ENCODE data around the gene IRF2BP1.
"Not testable (repeated sequence)": the region's sequence is repeated elsewhere in the genome, so short reads cannot be mapped to it uniquely, and the experiment has no call there.

Gene IRF2BP1

DNA sequence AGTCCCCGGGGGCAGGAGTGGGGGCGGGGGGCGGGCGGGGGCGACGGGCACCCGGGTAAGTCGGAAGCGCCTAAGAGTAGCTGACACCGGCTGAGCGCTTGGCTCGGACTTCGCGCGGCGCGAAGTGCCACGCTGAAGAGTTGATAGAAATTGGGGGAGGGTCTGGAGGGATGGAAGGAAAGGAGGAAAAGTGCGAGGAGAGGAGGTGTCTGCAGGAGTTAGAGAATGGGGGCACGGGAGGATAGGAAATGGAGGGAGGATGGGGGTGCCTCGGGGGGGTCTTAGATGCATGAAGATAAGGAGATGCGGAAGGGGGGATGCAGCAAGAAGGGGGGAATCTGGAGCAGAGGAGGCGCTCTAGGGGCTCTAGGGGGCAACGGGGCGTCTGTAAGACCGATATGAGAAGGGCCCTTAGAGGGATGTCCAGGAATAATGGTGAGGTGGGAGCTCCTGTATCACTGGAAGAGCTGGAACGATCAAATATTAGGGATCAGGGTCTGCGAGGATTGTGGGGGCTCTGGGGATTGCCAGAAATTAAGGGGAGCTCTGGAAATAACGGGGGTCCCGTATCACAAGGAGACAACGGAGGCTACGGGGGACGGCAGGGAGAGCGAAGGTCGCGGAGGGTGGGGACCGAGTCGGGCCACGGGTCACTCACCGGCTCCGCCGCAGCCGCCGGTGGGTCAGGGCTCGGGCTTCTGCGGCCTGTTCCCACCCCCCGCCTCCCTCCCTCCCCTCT lies 16.1 kb upstream of the IRF2BP1 start, which contains the start of gene MYPOP:
Gene MYPOP, minus strand, starts transcription at position 702 of the 739 bp plus-strand sequence. CDS start 840 bp downstream, outside the sequence.
- DNase-seq (ENCODE audit: low spot score) = no peak

DNA sequence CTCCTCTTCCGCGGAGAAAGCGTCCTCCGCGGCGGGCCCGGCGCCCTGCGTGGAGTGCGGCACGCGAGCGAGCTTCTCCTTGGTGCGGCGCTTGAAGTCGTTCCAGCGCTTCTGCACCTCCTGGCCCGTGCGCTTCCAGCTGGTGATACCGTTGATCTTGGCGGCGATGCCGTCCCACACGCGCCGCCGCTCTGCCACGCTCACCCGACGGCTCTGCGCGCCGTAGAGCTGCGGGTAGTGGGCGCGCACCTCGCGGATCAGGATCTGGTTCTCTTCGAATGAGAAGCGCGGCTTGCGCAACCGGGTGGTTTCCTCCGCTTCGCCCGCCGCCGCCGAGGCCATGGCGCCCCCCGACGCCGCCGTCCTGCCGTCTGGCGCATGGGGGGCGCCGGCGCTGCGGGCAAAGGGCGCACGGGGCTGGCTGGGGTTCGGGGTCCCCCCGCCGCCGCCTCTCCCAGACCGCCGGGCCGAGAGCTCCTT lies 15.5 kb upstream of the IRF2BP1 start:
- peak; percentile 54 for DNase-seq (ENCODE audit: low spot score)

DNA sequence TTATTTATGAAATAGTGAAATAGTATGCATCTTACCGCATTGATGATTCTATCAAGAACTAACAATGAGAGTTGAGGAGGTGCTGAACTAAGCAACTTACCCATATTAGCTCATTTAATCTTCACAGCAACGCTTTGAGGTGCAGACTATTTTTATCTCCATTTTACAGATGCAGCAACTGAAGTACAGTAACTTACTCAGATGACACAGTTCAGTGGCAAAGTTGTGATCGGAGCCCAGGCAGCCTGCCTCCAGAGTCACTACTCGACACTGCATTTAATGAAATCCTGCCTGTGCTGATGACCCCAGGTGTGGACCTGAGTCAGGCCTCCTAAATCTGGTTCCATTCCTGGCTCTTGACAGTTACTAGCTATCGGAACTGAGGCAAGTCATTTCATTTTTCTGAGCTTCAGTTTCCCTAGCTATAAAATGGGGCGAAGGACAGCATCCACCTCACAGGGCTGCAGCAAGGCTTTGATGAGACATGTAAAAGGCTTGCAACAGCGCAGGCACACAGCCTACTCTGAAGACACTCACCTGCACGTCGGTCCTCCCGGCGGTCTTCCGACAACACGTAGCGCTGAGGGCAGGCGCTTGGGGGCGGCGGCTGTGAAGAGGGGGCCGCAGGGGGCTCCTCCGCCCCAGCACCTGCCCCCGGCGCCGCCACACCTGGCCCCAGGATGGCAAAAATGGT lies 14.9 kb upstream of the IRF2BP1 start:
- DNase-seq (ENCODE audit: low spot score) = no peak

DNA sequence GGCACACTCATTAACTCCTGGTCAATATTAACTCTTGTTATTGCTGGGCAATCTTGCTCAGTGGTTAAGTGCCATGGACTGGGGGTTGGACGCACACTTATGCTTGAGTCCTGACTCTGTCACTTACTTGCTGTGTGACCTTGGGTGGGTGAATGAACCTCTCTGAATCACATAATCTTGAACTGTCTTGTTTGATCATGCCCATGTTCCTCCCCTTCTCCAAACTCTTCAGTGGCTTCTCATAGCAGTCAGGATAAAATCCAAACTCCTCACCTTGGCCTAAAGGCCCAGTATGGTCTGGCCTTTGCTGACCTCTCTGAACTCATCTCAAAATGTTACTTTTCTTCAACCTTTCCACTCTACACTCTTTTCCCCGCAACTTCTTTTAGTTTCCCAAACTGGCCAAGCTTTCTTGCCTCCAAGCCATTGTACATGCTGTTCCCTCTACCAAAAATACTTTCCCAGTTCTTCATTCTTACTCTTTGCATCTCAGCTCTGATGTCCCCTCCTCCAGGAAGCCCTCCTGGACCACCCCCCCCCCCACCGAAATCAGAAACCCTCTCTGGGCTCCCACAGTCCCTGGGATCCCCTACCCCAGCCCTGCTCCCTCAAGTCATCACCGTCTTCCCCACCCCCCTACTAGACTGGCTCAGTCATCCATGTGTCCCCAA lies 14.1 kb upstream of the IRF2BP1 start:
- no peak for DNase-seq (ENCODE audit: low spot score)

DNA sequence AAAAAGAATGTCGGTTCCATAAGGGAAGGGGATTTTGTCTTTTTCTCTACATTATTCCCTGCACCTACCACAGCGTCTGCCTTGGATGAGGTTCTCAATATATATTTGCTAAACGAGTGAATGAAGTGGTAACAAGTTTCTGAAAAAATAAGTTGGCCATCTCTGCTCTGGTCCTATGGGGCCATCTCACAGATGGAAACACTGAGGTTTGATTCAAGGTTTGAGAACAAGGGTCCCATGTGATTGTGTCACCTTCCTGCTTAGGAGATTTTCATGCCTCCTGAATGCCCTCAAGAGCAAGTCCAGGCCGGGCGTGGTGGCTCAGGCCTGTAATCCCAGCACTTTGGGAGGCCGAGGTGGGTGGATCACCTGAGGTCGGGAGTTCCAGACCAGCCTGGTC lies 13.3 kb upstream of the IRF2BP1 start:
- DNase-seq (ENCODE audit: low spot score) = no peak

DNA sequence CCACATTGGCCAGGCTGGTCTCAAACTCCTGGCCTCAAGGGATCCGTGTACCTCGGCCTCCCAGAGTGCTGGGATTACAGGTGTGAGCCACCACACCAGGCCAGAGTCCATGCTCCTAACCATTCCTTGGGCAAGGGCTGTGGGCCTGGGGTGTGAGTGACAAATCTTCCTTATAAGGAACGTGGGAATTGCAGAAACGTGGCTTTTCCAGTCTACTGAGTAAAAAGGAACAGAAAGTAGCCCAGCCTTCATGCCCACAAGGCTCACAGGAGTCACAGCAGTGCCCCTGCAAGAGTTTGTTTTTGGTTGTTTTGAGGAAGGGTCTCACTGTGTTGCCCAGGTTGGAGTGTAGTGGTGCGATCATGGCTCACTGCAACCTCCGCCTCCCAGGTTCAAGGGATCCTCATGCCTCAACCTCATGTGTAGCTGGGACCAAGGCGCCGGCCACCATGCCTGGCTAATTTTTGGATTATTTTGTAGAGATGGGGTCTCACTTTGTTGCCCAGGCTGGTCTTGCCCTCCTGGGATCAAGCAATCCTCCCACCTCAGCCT lies 11.4 kb upstream of the IRF2BP1 start:
- DNase-seq (ENCODE audit: low spot score) = no peak

DNA sequence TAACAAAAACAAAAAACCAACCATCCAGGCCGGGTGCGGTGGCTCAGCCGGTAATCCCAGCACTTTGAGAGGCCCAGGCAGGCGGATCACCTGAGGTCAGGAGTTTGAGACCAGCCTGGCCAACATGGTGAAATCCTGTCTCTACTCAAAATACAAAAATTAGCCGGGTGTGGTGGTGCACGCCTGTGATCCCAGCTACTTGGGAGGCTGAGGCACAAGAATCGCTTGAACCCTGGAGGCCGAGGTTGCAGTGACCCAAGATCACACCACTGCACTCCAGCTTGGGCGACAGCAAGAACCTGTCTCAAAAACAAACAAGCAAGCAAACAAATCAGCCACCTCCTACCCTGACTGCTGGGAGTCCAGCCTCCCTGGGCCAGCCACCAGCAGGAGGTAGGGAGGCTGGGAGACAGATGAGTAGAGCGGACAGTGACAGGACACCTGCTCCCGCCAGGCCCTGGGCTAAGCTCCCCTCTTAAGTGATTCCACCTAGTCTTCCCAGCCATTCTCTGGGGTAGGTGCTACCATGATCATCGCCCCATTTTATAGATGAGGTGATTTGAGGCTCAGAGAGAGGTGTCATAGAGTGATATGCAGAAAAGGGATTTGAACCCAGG lies 10.2 kb upstream of the IRF2BP1 start:
- DNase-seq (ENCODE audit: low spot score) = not testable (repeated sequence)

DNA sequence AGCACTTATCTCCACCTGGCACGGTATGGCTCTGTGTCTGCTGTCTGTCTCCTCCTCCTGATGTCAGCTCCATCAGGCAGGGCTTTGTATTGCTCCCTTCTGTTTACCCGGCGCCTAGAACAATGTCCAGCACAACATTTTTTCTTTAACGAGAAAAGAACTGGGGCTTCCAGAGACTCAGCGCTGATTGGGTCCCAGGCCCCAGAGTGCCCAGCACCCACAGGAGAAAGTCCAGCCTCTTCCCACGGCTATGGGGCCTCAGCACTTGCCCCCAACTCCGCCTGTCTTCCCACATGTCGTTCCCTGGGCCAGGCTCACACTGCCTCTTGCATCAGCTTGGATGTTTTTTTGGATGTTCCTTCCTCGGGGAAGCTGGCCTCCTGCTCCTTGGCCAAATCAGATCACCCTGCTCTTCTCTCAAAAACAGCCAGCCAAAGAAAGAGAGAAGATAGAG lies 9.6 kb upstream of the IRF2BP1 start:
- DNase-seq (ENCODE audit: low spot score) = no peak

DNA sequence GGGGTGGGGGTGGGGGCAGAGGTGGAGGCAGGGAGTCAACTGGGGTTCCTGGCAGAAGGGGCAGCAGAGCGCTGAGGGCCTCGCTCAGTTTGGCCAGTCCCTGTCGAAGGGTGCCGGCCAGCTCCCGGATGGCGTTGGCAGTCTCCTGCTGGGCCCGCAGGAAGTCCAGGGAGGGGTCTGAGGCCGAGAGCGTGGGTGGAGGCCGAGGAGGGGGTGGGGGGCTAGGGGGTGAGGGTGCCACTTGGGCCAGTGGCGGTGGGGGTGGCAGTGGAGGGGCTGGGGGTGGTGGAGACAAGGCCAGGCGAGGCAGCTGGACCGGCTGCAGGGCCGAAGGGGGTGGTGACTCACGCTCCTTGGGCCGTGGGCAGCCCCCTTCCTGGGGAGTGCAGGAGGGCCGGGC lies 4.9 kb upstream of the IRF2BP1 start:
- no peak for DNase-seq (ENCODE audit: low spot score)

DNA sequence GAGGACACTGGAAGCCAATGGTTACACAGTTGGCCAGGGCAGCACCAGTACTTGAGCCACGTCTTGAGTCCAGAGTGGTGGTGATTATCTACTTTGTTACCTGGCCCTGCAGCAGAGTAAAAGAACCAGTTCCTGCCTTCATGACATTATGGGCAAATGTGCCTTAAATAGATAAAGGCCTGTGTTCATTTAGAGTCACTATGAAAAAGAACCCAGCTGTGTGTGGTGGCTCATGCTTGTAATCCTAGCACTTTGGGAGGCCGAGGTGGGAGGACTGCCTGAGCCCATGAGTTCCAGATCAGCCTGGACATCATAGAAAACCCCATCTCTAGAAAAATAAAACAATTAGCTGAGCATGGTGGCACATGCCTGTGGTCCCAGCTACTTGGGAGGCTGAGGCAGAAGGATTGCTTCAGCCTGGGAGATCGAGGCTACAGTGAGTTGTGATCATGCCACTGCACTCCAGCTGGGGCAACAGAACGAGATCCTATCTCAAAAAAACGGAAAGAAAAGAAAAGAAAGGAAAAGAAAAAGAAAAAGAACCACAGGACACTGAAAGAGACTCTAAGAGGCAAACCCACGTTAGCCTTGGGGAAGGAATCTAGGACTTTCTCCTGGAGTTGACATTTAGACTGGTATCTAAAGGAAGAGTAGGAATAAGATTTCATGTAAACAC lies 3.4 kb upstream of the IRF2BP1 start:
- no peak for DNase-seq (ENCODE audit: low spot score)

DNA sequence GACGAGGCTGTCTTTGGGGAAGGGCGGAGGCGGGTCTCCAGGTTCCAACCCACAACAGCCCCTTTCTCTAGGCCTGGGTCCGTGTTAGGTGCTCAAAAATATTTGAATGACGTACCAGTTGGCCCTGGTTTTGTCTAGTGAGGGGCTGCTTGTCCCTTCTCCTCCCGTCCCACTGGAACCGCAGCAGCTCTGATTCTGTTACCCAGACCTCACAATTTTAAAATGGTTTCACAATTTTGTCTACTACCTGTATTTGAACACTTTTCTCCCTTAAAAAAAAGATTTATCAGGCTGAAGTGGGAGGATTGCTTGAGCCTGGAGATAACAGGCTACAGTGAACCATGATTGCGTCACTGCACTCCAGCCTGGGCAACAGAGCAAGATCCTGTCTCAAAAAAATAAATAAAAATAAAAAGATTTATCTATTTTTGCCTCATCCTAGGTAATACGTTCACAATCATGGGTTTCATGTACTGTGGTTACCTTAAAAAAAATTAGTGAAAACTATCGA lies 1.3 kb upstream of the IRF2BP1 start:
- DNase-seq (ENCODE audit: low spot score) = no peak

DNA sequence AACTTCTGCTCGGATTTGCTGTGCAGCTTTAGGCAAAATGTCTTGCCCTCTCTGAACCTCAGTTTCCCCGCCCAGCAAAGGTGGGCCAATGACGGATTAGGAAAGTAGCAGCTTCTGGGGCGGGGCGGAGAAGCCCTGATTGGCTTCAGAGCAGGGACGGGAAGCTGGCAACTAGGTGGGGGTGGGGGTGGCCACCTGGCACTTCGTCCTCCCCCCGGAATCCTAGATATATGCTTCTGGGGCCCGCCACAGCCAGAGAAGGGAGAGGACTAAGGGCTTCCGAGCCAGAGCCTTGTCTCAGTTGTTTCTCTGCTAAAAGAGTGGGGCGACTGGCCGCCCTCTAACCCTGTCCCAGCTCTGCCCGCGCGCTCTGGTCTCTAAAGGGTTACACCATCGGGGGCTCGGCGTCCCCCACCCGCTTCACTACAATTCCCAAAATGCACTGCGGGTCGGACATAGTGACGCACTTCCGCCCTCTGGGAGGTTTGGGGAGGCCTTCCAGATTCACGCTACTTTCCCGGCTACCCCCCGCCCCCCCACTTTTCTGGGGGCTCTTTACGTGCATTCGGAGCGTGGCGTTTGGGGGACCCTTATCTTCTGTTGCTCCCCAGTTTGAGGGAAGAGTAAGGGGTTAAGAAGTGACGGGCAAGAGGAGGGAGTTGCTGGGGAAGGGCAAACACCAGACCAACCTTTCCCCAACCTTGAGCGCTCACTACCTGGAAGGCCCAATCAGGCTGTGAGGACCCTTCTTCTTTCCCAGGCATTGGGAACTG lies 672 bp upstream of the IRF2BP1 start:
- DNase-seq (ENCODE audit: low spot score) = peak; percentile 94

DNA sequence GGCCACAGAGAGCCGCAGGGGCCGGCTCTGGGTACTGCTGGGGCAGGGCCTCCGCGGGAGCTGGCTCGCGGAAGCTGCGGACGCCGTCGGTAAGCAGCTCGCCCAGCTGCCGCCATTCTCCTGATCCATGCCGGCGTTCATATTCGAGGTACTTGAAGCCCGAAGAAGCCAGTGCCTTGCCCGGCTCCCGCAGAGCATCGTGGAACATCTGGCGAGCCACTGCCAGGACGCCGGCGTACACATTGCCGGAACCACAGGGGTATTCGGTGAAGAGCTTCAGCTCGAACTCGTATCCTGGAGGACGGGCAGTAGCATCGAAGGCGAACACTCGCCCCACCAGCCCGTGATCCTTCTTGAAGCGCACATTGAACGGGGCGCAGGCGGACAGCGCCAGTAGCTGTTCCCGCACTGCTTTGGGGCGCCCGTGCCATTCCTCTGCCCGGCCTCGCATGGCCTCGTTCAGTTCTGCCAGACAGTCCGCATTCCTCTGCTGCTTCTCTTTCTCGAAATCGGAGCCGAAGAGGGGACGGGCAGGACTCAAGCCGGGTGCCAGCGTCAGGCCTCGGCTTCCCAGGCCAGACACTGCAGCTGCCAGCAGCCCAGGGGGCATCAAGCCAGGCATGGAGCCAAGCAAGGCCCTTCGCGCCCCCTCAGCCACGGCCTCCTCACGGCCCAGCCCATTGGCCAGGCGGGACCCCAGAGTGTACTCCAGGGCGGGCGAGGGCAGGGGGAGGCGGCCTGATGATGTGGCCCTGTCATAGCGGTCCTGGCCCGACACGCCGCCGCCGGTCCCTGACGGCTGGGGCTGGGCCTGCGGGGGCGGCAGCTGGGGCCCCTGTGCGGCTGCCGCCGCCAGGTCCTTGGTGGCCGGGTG lies 1.0 kb downstream of the IRF2BP1 start:
- DNase-seq (ENCODE audit: low spot score) = peak; percentile 38

DNA sequence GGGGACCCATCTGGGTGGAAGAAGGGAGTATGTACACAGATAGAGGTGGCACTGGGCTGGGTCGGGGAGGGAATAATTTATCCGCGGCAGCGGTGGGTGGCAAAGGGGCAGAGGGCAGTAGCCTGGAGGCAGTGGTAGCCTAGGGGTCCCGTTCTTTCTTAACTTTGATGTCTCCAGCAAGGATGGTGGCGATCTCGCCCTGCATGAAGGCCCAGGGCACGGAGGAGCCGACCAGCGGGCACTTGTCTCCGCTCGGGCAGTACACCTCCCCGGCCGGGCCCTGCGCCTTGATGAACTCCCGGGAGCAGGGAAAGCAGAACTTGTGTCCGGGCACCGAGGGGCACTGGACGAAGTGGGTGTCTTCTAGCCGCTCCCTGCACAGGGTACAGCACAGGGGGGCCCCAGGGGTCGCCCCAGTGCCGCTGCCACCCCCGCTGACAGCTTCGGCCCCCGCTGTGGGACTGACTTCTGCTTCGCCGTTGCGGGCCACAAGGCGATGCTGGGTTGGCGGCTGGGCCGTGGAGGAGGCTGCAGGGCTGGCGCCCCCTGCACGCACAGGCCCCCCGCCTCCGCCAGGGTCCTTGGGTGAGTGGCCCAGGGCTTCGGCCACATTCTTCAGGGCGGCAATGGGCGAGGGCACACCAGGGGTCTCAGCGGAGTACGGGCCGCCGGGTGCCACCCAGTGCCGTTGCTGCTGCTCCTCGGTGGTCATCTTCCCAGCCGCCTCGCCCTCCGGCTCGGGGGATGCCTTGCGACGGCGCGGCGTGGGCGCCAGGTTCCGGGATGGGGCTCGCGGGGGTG lies 1.9 kb downstream of the IRF2BP1 start:
- DNase-seq (ENCODE audit: low spot score) = no peak

DNA sequence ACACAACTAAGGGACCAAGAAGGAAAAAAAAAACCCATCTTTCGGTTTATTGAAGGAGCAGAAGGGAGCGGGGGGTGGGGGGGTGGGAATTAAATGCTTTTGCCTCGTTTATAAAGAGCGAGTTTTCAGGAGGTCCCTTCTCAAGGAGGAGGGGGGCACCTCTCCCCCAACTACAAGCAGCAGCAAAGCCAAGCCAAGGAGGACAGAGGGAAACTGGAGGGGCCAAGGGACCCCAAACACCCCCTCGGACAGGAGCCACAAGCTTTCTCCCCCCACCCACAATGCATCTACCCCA lies 2.4 kb downstream of the IRF2BP1 start:
- DNase-seq (ENCODE audit: low spot score) = no peak

DNA sequence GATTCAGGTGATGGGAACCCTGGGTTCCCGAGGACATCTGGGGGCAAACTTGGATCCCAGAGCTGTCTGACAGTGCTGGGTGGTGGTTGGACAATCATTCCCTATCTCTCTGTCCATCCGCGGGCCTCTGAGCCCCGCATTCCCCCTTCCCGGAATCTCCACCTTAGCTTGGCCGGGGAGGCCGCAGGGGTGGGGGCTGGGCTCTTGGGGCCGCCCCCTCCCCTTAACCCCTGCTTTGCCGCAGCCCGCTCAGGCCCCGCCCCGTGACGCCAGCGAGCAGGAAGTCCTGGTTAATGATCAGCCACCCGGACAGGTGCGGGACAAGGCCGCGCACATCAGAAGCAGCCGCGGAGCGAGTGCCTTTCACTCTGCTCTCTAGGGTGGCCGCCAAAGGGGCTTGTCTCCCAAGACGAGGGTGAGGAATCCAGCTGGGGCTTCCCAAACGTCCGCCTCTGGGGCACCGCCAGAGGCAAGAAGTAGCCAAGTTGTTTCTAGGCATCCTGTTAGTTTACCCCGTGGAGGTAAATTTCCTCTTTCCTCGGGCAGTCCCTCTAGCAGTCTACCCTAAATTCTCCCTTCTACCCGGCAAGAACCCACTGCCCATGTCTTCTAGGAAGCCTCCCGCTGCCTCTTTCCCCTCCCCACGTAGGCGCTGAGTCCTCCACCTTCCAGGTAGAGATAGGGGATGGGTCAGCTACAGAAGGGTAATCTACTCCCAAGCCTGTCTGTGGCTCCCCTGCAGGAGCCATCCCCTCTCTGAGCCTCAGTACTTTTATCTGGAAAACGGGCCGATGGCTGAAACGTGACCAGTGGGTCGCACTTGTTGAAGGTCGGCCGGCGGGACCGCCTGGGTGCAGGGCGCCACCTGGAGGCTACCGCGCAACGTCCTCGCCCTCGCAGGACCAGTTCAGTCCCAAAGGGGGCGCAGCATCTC lies 3.0 kb downstream of the IRF2BP1 start:
- peak; percentile 93 for DNase-seq (ENCODE audit: low spot score)

DNA sequence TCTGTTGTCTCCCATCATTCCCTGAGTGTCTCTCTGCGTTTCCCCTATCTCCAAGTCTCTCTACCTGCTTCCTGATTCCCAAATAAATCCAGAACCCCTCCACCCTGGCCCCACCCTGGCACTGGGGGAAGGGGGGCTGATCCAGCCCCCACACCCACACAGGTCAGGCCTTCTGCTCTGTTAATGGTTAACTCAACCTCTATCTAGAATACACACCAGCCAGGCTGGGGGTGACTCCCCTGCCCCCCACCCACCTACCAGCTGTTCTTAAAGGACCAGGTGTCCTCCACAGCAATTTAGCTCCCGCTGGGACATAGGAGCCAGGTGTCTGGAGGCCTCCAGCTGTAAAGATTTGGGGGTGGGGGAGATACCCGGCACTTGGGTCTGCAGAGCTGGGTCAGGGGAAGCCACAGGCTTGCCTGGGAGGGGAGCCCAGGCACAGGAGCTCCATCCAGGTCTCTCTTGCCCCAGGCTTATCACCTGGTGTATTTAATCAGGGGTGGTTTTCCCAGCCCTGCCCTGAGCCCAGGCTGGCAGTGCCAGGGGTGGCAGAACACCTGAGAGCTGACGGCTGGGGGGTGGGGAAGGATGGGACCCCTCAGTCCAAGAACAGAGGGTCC lies 3.9 kb downstream of the IRF2BP1 start:
- DNase-seq (ENCODE audit: low spot score) = no peak

All from AG20443 (cell line).